ENCODE measurements around the gene PARD3B.

- no peak for TF ChIP-seq CTCF (IDR thresholded peaks at IDR 0.05; ENCODE audit: low read length)
- TF ChIP-seq EZH2 (optimal IDR thresholded peaks at IDR 0.05; ENCODE audit: low read depth, low read length), result no peak
Measured at GRCh38 chr2:205161156-205161839, 616.0 kb downstream of the PARD3B start.

All from MM.1S (cell line).